Panc1 (cell line): ENCODE measurements around the gene STK24. TPM values are rescaled to one million over a fixed set of nuclear protein-coding genes. Genes with fewer than 3 reads are reported as not detected.

Source experiments
- ATAC-seq: fragments of 200-7000 bp; cut with Tn5 transposase; 2 replicates; pipeline ENCODE4 v1.9.1; 2020; ENCODE audit warnings: mild to moderate bottlenecking, moderate library complexity
- BruUV-seq: library from RNA; stranded (reverse); fragments of 400-500 nt; replicated peaks from 2 replicates; lab custom pipeline; 2021; lab: Mats Ljungman, UMichigan
- CTCF ChIA-PET: fragments of 300-600 bp; sonication (Branson Sonifier 250); formaldehyde crosslinking; loops from one replicate; lab custom pipeline; 2022; ENCODE audit warnings: antibody characterized with exemption; lab: Charles Lee
- POLR2A ChIA-PET: fragments of 300-600 bp; sonication (Branson Sonifier 250); formaldehyde crosslinking; loops from one replicate; lab custom pipeline; 2022; ENCODE audit warnings: antibody characterized with exemption; lab: Charles Lee
- DNase-seq: peaks from one replicate; pipeline ENCODE4 v3.0.0-alpha.2; 2010; ENCODE audit warnings: low read depth, low spot score
- H3K27ac ChIP-seq: 2 replicates; pipeline ENCODE4 v1.5.1; 2011; ENCODE audit warnings: mild to moderate bottlenecking, low read length, inconsistent platforms
- H3K27me3 ChIP-seq: fragments of 200-500 bp; sonication (Bioruptor generic); 2 replicates; pipeline ENCODE4 v1.6.0; 2014; ENCODE audit warnings: low read length, inconsistent platforms; ENCODE audit not compliant: control insufficient read depth, insufficient read depth
- H3K36me3 ChIP-seq: fragments of 200-500 bp; sonication (Bioruptor generic); 2 replicates; pipeline ENCODE4 v1.5.1; 2014; ENCODE audit warnings: inconsistent platforms, mild to moderate bottlenecking, low read length, moderate library complexity; ENCODE audit not compliant: control insufficient read depth, insufficient read depth
- H3K4me1 ChIP-seq: 2 replicates; pipeline ENCODE4 v1.5.1; 2011; ENCODE audit warnings: inconsistent platforms, mild to moderate bottlenecking, low read length, moderate library complexity; ENCODE audit not compliant: control insufficient read depth, insufficient read depth
- H3K4me3 ChIP-seq, 2 experiments: 2 replicates each; pipeline ENCODE4 v1.5.1; 2011 to 2012; ENCODE audit warnings: low read depth in 2 of 2, low read length in 2 of 2, mild to moderate bottlenecking in 2 of 2, inconsistent platforms in 1 of 2, moderate library complexity in 1 of 2
- H3K9me3 ChIP-seq: fragments of 200-500 bp; sonication (Bioruptor generic); 2 replicates; pipeline ENCODE4 v1.5.1; 2014; ENCODE audit warnings: low read depth, mild to moderate bottlenecking, inconsistent platforms, low read length, moderate library complexity; ENCODE audit not compliant: control insufficient read depth, insufficient read depth
- POLR2AphosphoS5 ChIP-seq: IDR thresholded peaks from 2 replicates; pipeline ENCODE4 v1.6.1; 2012; ENCODE audit warnings: mild to moderate bottlenecking, low read depth, low read length, moderate library complexity
- SIN3A ChIP-seq: IDR thresholded peaks from 2 replicates; pipeline ENCODE4 v1.6.1; 2012; ENCODE audit warnings: low read depth, mild to moderate bottlenecking, low read length, moderate library complexity, borderline replicate concordance; ENCODE audit not compliant: insufficient read depth
- TCF7L2 ChIP-seq: IDR thresholded peaks from 2 replicates; pipeline ENCODE4 v1.6.1; 2011; ENCODE audit warnings: mild to moderate bottlenecking, low read depth, low read length, inconsistent platforms
- in situ Hi-C: cut with HindIII; loops from 2 replicates; pipeline ENCODE4 v1.10.0; 2016; ENCODE audit warnings: low sequenced_read_pairs, low pct_unique_long_range_greater_than_20kb
- intact Hi-C: fragments of 100-400 bp; cut with micrococcal nuclease; formaldehyde crosslinking; loops from one replicate; pipeline ENCODE4 v1.10.0; 2022; ENCODE audit not compliant: unreplicated experiment
- total RNA-seq: library from RNA; stranded (reverse); gene quantifications from one replicate; pipeline ENCODE4 v1.2.1, GENCODE V29; 2021; ENCODE audit not compliant: unreplicated experiment
- TF ChIP-seq, protein P1 (sequence below), 2 experiments: IDR thresholded peaks; 2 replicates each; pipeline ENCODE4 v1.6.1; 2011 to 2012; ENCODE audit warnings: low read depth in 2 of 2, control low read depth in 1 of 2, low read length in 1 of 2, mild to moderate bottlenecking in 1 of 2, moderate library complexity in 1 of 2; ENCODE audit not compliant: insufficient read depth in 1 of 2
- TF ChIP-seq, protein P2 (sequence below): fragments of 450-650 bp; IDR thresholded peaks from 2 replicates; pipeline ENCODE4 v1.5.1; 2017; ENCODE audit warnings: mild to moderate bottlenecking

Gene STK24
- total RNA-seq, 1 experiment from 2014 or later = 57.3 TPM

DNA sequence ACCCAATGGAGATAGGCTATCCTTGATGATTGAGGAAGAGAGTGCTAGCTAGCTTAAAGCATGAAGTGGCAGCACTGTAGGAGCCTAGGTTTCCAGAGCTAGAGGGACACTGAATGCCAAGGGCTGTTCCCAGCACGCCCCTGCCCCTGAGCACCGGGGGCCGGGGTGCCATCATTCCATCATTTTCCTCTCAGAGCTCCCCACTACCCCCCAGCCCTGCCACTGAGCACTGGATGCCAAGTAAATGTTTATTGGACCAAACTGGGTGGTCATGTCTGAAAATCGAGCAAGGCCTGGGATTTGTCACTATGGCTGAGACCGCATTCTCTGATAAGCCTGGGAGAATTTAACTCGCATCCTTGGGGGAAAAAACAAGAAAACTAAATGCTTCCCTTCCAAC, 142.8 kb downstream of the STK24 start:
- intact Hi-C loops = loop anchor here (10.0 kb wide), 1 partner anchor 399 kb away; no protein-coding TSS in a partner anchor
- Histone ChIP-seq H3K36me3 (no peaks in the 10 kb centered on the region), H3K4me1 (no peaks in the 10 kb centered on the region), H3K27ac (no peak overlapping the region), H3K27me3 (no peaks in the 10 kb centered on the region), H3K4me3 (no peak overlapping the region), H3K9me3 (no peaks in the 10 kb centered on the region)
- ATAC-seq = no peak
- no peak for TF ChIP-seq POLR2AphosphoS5
- TF ChIP-seq, protein P1, sequence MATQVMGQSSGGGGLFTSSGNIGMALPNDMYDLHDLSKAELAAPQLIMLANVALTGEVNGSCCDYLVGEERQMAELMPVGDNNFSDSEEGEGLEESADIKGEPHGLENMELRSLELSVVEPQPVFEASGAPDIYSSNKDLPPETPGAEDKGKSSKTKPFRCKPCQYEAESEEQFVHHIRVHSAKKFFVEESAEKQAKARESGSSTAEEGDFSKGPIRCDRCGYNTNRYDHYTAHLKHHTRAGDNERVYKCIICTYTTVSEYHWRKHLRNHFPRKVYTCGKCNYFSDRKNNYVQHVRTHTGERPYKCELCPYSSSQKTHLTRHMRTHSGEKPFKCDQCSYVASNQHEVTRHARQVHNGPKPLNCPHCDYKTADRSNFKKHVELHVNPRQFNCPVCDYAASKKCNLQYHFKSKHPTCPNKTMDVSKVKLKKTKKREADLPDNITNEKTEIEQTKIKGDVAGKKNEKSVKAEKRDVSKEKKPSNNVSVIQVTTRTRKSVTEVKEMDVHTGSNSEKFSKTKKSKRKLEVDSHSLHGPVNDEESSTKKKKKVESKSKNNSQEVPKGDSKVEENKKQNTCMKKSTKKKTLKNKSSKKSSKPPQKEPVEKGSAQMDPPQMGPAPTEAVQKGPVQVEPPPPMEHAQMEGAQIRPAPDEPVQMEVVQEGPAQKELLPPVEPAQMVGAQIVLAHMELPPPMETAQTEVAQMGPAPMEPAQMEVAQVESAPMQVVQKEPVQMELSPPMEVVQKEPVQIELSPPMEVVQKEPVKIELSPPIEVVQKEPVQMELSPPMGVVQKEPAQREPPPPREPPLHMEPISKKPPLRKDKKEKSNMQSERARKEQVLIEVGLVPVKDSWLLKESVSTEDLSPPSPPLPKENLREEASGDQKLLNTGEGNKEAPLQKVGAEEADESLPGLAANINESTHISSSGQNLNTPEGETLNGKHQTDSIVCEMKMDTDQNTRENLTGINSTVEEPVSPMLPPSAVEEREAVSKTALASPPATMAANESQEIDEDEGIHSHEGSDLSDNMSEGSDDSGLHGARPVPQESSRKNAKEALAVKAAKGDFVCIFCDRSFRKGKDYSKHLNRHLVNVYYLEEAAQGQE (IDR thresholded peaks at IDR 0.05; ENCODE audit: insufficient read depth in 1 of 2, low read depth in 2 of 2, low read length in 1 of 2) = no peak
- TF ChIP-seq, protein P2, sequence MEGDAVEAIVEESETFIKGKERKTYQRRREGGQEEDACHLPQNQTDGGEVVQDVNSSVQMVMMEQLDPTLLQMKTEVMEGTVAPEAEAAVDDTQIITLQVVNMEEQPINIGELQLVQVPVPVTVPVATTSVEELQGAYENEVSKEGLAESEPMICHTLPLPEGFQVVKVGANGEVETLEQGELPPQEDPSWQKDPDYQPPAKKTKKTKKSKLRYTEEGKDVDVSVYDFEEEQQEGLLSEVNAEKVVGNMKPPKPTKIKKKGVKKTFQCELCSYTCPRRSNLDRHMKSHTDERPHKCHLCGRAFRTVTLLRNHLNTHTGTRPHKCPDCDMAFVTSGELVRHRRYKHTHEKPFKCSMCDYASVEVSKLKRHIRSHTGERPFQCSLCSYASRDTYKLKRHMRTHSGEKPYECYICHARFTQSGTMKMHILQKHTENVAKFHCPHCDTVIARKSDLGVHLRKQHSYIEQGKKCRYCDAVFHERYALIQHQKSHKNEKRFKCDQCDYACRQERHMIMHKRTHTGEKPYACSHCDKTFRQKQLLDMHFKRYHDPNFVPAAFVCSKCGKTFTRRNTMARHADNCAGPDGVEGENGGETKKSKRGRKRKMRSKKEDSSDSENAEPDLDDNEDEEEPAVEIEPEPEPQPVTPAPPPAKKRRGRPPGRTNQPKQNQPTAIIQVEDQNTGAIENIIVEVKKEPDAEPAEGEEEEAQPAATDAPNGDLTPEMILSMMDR = no peak
- TF ChIP-seq TCF7L2 = no peak
- no peak for TF ChIP-seq SIN3A
- no TSS peak for BruUV-seq
- POLR2A ChIA-PET = no interaction called here
- in situ Hi-C loops = no loop called here
- no peak for DNase-seq
- CTCF ChIA-PET = no interaction called here

DNA sequence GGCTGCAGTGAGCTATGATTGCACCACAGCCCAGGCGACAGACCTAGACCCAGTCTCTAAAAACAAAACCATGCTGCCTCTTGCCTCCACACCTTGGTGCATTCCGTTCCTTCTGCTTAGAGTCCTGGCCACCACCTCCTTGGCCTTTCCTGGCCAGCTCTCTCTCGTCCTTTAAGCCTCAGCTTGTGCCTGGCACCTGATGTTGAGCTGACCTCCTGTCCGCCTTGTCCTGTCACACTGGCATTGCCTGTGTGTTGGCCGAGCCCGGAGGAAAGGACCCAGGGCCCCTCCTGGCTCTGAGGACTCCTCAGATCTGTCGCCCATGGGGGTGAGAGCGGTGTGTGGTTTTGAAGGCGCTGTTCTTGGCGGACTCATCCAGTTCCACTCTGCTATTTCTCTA, 143.3 kb downstream of the STK24 start:
- ChIA-PET POLR2A (no interaction called here), CTCF (no interaction called here)
- Histone ChIP-seq H3K27ac (no peak overlapping the region), H3K36me3 (no peaks in the 10 kb centered on the region), H3K9me3 (no peaks in the 10 kb centered on the region), H3K4me1 (no peaks in the 10 kb centered on the region), H3K4me3 (no peak overlapping the region), H3K27me3 (no peaks in the 10 kb centered on the region)
- intact Hi-C loops = loop anchor here (10.0 kb wide), 1 partner anchor 399 kb away; no protein-coding TSS in a partner anchor
- no TSS peak for BruUV-seq
- in situ Hi-C loops = no loop called here
- no peak for TF ChIP-seq SIN3A
- TF ChIP-seq, protein P2 = no peak
- TF ChIP-seq TCF7L2 = no peak
- TF ChIP-seq, protein P1 (IDR thresholded peaks at IDR 0.05; ENCODE audit: insufficient read depth in 1 of 2, low read depth in 2 of 2, low read length in 1 of 2) = no peak
- TF ChIP-seq POLR2AphosphoS5 = no peak
- DNase-seq (no peak), ATAC-seq (no peak)
